Measurements from ENCODE around the gene TMEM116.

Gene TMEM116

DNA sequence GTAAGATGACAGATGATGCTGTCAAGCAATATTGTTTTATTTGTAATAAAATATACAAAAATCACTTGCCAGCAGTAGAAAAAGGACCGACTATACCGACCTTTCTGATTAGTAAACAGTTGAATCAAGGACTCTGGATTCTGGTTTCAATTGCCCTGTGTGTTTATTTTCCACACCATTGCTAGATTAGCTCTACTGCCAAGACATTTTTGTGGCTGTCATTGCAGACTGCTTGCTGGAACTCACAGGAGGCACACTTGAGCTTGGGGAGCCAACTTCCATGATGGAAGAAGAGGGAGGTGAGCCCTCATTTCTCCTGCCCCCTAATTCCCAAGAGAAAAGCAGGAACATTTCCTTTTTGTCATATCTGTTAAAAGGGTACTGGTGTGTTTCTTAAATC lies 119.7 kb downstream of the TMEM116 start:
- no peak for DNase-seq (ENCODE audit: low spot score)

DNA sequence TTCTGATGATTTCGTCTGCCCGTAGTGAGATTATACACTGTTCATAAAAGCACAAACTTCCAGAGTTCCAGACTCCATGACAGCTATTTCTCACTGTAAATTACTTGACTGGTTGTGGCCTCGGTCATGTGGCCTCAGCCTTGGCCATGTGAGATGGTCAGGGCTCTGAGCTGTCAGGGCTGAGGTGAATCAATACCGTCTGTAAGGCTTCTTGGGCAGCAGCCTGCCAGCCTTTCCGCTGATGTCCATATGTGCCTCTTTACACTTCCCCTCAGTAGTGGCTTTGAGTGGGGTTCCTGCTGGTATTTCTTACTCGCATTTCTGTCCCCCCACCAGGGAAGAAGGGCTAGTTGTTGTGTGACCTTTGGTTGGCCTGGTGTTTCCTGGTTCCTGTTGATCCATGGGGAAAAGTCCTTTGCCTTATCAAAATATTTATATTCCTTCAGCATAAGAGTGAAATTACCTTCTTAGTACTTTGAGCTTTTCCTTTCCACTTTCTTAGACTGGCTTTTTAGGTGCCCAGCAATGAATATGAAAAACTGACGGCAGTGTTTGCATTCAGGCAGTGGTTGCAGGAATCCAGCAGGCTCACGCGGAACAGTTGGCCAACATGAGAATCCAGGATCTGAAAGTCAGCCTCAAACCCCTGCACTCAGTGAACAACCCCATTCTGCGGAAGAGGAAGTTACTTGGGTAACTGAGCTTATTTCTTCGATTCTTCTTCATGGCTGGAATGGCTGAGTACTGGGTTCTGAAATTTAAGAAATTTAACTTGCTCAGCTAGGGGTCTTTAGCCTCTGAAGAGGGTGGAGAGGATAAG lies 124.8 kb downstream of the TMEM116 start:
- DNase-seq (ENCODE audit: low spot score) = no peak

DNA sequence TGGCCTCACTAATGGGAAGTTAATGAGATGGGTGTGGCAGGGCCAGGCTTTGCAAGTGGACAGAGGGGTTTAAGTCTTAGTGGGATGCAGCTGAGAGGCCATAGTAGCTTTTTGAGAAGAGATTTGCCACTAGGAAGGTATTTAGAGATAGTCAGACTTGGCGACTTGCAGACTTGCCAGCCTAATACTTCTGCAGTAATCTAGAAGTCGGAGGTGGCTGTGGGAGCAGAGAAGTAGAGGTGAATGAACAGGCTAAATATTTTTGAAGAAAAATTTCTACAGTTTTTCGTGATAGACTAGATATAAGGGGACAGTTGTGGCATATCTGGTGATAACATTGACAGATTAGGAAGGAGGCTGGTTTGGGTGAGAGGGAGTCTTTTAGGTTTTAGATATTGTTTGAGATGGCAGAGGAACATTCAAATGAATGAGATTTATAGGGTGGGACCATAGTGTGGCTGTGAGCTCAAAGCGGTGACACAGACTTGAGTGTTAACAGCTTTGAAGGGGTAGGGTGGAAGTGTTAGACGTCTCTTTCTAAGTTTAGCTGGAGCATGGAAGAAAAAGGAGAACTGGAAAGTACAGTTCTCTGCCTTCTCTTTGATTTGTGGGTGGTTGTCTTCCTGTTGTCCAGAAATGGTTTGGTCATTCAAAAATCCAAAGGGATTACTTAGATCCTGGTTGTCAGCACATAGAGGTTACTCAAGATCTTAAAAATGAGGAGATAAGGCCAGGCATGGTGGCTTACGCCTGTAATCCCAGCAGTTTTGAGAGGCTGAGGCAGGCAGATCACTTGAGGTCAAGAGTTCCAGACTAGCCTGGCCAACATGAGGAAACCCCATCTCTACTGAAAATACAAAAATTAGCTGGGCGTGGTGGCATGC lies 126.1 kb downstream of the TMEM116 start:
- no peak for DNase-seq (ENCODE audit: low spot score)

DNA sequence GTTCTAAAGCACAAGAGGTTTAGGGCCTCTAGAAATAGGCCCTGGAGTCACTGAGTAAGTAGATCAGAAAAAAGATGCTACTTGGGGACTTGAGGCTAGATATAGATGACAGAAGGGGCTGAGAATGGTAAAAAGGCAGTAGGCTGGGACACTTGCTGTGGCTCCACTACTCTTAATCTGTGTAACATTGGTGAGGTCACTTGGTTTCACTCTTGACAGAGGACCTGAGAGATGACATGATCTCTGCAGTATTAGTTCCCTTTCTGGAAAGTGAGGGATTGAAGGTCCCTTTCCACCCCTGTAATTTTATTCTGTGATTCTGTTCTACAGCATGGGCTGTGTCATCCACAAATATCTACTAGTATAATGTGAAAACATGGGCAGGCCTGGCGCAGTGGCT lies 131.2 kb downstream of the TMEM116 start:
- no peak for DNase-seq (ENCODE audit: low spot score)
